Smooth muscle cell (in vitro differentiated cells): ENCODE results near the gene MUC20. TPM values are rescaled to one million over a fixed set of nuclear protein-coding genes. Genes with fewer than 3 reads are reported as not detected.
"Not testable (repeated sequence)": the region's sequence is repeated elsewhere in the genome, so short reads cannot be mapped to it uniquely, and the experiment has no call there.

Experiments used
- DNase-seq: peaks from one replicate; lab custom pipeline; 2025; ENCODE audit not compliant: unreplicated experiment; lab: John Stamatoyannopoulos, UW
- H2AFZ ChIP-seq: fragments of 200-600 bp; sonication (generic); 2 replicates; pipeline ENCODE4 v1.6.0; 2016; ENCODE audit warnings: antibody characterized with exemption, low read depth, mild to moderate bottlenecking
- H3F3A ChIP-seq: fragments of 200-600 bp; sonication (generic); 2 replicates; pipeline ENCODE4 v1.6.0; 2017; ENCODE audit warnings: antibody characterized with exemption, low read depth
- H3K27ac ChIP-seq: fragments of 200-600 bp; sonication (generic); 2 replicates; pipeline ENCODE4 v1.5.1; 2016; ENCODE audit warnings: low read depth, mild to moderate bottlenecking
- H3K27me3 ChIP-seq: fragments of 200-600 bp; sonication (generic); 2 replicates; pipeline ENCODE4 v1.6.1; 2016; ENCODE audit warnings: low read depth, mild to moderate bottlenecking
- H3K36me3 ChIP-seq: fragments of 200-600 bp; sonication (generic); 2 replicates; pipeline ENCODE4 v1.5.1; 2016; ENCODE audit warnings: low read depth
- H3K4me1 ChIP-seq: fragments of 200-600 bp; sonication (generic); 2 replicates; pipeline ENCODE4 v1.5.1; 2016; ENCODE audit warnings: low read depth
- H3K4me2 ChIP-seq: fragments of 200-600 bp; sonication (generic); 2 replicates; pipeline ENCODE4 v1.6.0; 2016; ENCODE audit warnings: mild to moderate bottlenecking
- H3K4me3 ChIP-seq: fragments of 200-600 bp; sonication (generic); 2 replicates; pipeline ENCODE4 v1.5.1; 2016; ENCODE audit warnings: mild to moderate bottlenecking
- H3K79me2 ChIP-seq: fragments of 200-600 bp; sonication (generic); 2 replicates; pipeline ENCODE4 v1.6.0; 2016; ENCODE audit warnings: low read depth, mild to moderate bottlenecking
- H3K9ac ChIP-seq: fragments of 200-600 bp; sonication (generic); 2 replicates; pipeline ENCODE4 v1.6.0; 2016; ENCODE audit warnings: low read depth
- H3K9me3 ChIP-seq: fragments of 200-600 bp; sonication (generic); replicated peaks from 2 replicates; pipeline ENCODE4 v1.5.1; 2016; ENCODE audit warnings: low read depth
- H4K20me1 ChIP-seq: fragments of 200-600 bp; sonication (generic); 2 replicates; pipeline ENCODE4 v1.6.0; 2016; ENCODE audit warnings: low read depth
- WGBS: methylation state at CpG from one replicate; pipeline ENCODE4 v1.1.7; 2016; ENCODE audit warnings: low lambda C conversion rate; 5-methylcytosine and 5-hydroxymethylcytosine counted together
- polyA plus RNA-seq: library from polyadenylated mRNA; unstranded; fragments of >200 nt; fragmentation: Nextera tagmentation; extraction: Ambion mirVana; gene quantifications from 2 replicates; pipeline ENCODE4 v1.2.1, GENCODE V29; 2016
- total RNA-seq: library from RNA; depleted of rRNA; stranded (reverse); fragments of >200 nt; gene quantifications from 2 replicates; pipeline ENCODE4 v1.2.3, GENCODE V29; 2014
- TF ChIP-seq, protein P1 (sequence below): fragments of 200-600 bp; sonication (generic); IDR thresholded peaks from 2 replicates; pipeline ENCODE4 v1.5.1; 2017; ENCODE audit warnings: borderline replicate concordance, mild to moderate bottlenecking, antibody characterized with exemption; ENCODE audit not compliant: insufficient read depth, poor library complexity, severe bottlenecking

MUC20 gene
- total and polyA plus RNA-seq, 2 experiments from 2014 or later: 2.5 to 5.9 TPM

GRCh38 chr3:195717852-195718476 is 2.8 kb upstream of the MUC20 start:
- no peaks in the 10 kb centered on the region for H3K36me3 ChIP-seq
- no peak overlapping the region for H3K4me3 ChIP-seq
- H2AFZ ChIP-seq: no peak overlapping the region
- no peak overlapping the region for H3K27ac ChIP-seq
- no peaks in the 10 kb centered on the region for H3F3A ChIP-seq
- peaks cover 4% of the 10 kb centered on the region for H3K4me1 ChIP-seq
- H3K79me2 ChIP-seq: no peaks in the 10 kb centered on the region
- H4K20me1 ChIP-seq: no peaks in the 10 kb centered on the region
- no peak overlapping the region for H3K4me2 ChIP-seq
- no peak overlapping the region for H3K9ac ChIP-seq
- no peaks in the 10 kb centered on the region for H3K9me3 ChIP-seq
- TF ChIP-seq, protein P1, sequence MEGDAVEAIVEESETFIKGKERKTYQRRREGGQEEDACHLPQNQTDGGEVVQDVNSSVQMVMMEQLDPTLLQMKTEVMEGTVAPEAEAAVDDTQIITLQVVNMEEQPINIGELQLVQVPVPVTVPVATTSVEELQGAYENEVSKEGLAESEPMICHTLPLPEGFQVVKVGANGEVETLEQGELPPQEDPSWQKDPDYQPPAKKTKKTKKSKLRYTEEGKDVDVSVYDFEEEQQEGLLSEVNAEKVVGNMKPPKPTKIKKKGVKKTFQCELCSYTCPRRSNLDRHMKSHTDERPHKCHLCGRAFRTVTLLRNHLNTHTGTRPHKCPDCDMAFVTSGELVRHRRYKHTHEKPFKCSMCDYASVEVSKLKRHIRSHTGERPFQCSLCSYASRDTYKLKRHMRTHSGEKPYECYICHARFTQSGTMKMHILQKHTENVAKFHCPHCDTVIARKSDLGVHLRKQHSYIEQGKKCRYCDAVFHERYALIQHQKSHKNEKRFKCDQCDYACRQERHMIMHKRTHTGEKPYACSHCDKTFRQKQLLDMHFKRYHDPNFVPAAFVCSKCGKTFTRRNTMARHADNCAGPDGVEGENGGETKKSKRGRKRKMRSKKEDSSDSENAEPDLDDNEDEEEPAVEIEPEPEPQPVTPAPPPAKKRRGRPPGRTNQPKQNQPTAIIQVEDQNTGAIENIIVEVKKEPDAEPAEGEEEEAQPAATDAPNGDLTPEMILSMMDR: no peak
- 81% methylated on average over 5 of the region's 5 CpGs for WGBS
- DNase-seq: no peak
- H3K27me3 ChIP-seq: peaks cover 12% of the 10 kb centered on the region

- H3F3A ChIP-seq: no peaks in the 10 kb centered on the region
- peaks cover 12% of the 10 kb centered on the region for H3K27me3 ChIP-seq
- no peak overlapping the region for H2AFZ ChIP-seq
- no peak overlapping the region for H3K9ac ChIP-seq
- TF ChIP-seq, protein P1: no peak
- no peak overlapping the region for H3K27ac ChIP-seq
- WGBS: 81% methylated on average over 7 of the region's 7 CpGs
- no peak for DNase-seq
- H3K4me2 ChIP-seq: no peak overlapping the region
- H3K36me3 ChIP-seq: no peaks in the 10 kb centered on the region
- no peaks in the 10 kb centered on the region for H3K79me2 ChIP-seq
- H4K20me1 ChIP-seq: no peaks in the 10 kb centered on the region
- no peak overlapping the region for H3K4me3 ChIP-seq
- peaks cover 4% of the 10 kb centered on the region for H3K4me1 ChIP-seq
- no peaks in the 10 kb centered on the region for H3K9me3 ChIP-seq
Observed at GRCh38 chr3:195718477-195718984, 2.2 kb upstream of the MUC20 start.

DNA sequence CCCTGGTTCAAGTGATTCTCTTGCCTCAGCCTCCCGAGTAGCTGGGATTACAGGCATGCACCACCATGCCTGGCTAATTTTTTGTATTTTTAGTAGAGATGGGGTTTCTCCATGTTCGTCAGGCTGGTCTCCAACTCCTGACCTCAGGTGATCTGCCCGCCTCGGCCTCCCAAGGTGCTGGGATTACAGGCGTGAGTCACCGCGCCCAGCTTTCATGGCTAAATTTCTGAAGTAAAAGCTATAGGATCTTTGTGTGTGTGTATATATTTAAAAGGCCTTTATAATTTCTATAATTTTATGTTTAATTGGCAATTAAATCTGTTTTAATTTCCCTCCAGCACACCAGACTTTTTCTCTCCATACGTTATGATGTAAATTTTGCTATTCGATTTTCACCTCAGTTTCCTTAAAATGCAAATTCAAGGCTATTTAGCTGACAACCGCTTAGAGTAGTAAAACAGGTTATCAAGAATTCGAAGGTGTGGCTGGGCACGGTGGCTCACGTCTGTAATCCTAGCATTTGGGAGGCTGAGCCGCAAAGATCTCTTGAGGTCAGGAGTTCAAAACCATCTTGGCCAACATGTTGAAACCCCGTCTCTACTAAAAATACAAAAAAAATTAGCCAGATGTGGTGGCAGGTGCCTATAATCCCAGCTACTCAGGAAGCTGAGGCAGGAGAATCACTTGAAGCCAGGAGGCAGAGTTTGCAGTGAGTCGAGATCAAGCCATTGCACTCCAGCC is 1.1 kb upstream of the MUC20 start:
- DNase-seq, H3F3A ChIP-seq, H3K4me1 ChIP-seq, H2AFZ ChIP-seq, H3K4me2 ChIP-seq, H3K27ac ChIP-seq, H3K79me2 ChIP-seq, H4K20me1 ChIP-seq, H3K9ac ChIP-seq, H3K4me3 ChIP-seq, H3K9me3 ChIP-seq, H3K36me3 ChIP-seq: not testable (repeated sequence)
- H3K27me3 ChIP-seq: peaks cover 12% of the 10 kb centered on the region
- WGBS: 81% methylated on average over 16 of the region's 16 CpGs

GRCh38 chr3:195722139-195722995 is 1.6 kb downstream of the MUC20 start:
- H3K4me1 ChIP-seq, H3K27ac ChIP-seq, DNase-seq, H3K36me3 ChIP-seq, H3F3A ChIP-seq, H3K9ac ChIP-seq, H3K9me3 ChIP-seq, H3K4me2 ChIP-seq, H4K20me1 ChIP-seq, H3K79me2 ChIP-seq, H2AFZ ChIP-seq, H3K4me3 ChIP-seq: not testable (repeated sequence)
- 96% methylated on average over 17 of the region's 21 CpGs for WGBS
- H3K27me3 ChIP-seq: peaks cover 10% of the 10 kb centered on the region

GRCh38 chr3:195722996-195723345 is 2.2 kb downstream of the MUC20 start:
- not testable (repeated sequence) for H3K79me2 ChIP-seq, H4K20me1 ChIP-seq, H3K4me3 ChIP-seq, H3K4me2 ChIP-seq, H3K36me3 ChIP-seq, H3K9ac ChIP-seq, H3K27ac ChIP-seq, H3K27me3 ChIP-seq, DNase-seq, H3K9me3 ChIP-seq, H2AFZ ChIP-seq, H3F3A ChIP-seq, H3K4me1 ChIP-seq
- WGBS: 57% methylated on average over 3 of the region's 9 CpGs

DNA sequence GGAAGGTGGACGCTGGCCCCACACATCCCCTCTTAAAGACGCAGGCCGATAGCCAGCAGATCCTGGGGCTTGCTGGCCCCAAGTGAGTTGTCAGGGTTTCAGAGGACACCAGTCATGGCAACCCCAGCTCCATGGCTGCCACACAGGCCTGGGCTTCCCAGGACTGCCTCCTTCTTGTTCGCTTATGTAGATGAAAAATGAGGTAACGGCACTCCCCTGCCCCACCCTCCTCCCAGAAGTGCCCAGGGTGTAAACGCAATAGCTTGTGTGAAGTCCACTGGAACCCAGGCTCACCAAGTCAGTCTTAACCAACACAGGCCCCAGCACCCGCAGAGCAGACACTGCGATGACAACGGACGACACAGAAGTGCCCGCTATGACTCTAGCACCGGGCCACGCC is 3.6 kb downstream of the MUC20 start:
- no CpG with 5 or more reads among the region's 13 CpGs for WGBS

More for the DNA sequence above, 3.6 kb downstream of the MUC20 start:
- not testable (repeated sequence) for H3K9me3 ChIP-seq, DNase-seq, H3K36me3 ChIP-seq, H2AFZ ChIP-seq, H3K9ac ChIP-seq, H3F3A ChIP-seq, H3K79me2 ChIP-seq, H3K4me1 ChIP-seq, H3K27ac ChIP-seq, H4K20me1 ChIP-seq, H3K27me3 ChIP-seq, H3K4me2 ChIP-seq, H3K4me3 ChIP-seq
